ENCODE measurements around the gene C10orf95.
A peak's percentile ranks its signal among the peaks of the same experiment; 100 is the strongest.

DNA sequence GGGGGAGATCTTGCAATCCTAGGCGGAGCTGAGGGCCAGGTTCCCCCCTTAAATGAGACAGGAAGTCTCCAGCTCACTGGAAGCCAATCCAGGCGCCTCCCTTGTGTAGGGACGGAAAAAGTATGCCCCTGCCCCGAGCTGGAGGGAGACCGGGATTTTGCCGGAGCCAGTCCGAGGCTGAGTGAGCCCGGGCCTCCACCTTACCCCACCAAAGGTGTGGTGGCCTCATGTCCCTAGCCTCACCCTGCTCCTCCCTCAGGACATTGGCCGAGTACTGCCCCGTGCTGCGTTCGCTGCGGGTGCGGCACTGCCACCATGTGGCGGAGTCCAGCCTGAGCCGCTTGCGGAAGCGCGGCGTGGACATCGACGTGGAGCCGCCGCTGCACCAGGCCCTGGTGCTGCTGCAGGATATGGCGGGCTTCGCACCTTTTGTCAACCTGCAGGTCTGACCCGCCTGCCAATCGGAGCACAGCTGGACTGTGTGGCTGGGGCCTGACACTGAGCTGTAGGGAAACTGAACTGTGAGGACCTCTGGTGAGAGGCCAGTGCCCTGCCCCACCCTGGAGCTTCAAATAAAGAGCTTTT lies 28.7 kb downstream of the C10orf95 start:
- TF ChIP-seq NR2C2 (CRISPR knock-in tag; IDR thresholded peaks at IDR 0.05; ENCODE audit: borderline replicate concordance) (peak; percentile 68), TFDP2 (CRISPR knock-in tag; IDR thresholded peaks at IDR 0.05) (peak; percentile 90), ZBED4 (CRISPR knock-in tag; IDR thresholded peaks at IDR 0.05; ENCODE audit: borderline replicate concordance) (0 out of 2 replicates have a peak, but pooled peaks have one; percentile 44)
